CD4-positive, alpha-beta T cell (primary cell): Measurements from ENCODE around the gene UQCR11. TPM values are rescaled to one million over a fixed set of nuclear protein-coding genes. Genes with fewer than 3 reads are reported as not detected.

Source experiments
- ATAC-seq: fragments of 200-7000 bp; cut with Tn5 transposase; one replicate; pipeline ENCODE4 v1.10.0; 2022; ENCODE audit warnings: mild to moderate bottlenecking; ENCODE audit not compliant: poor library complexity
- CTCF ChIA-PET: fragments of 350-600 bp; sonication (Branson Sonifier 250); formaldehyde crosslinking; loops from one replicate; lab custom pipeline; 2021; ENCODE audit warnings: antibody characterized with exemption, inconsistent platforms; lab: Charles Lee
- POLR2A ChIA-PET: fragments of 350-600 bp; sonication (Branson Sonifier 250); formaldehyde crosslinking; loops from one replicate; lab custom pipeline; 2021; ENCODE audit warnings: antibody characterized with exemption, inconsistent platforms; lab: Charles Lee
- DNase-seq, 14 experiments: peaks; one replicate each; pipeline ENCODE4 v3.0.0-alpha.2; 2013 to 2020; ENCODE audit warnings: mixed read lengths in 2 of 14
- H3K27ac ChIP-seq, 2 donors: one replicate each; pipeline versions ENCODE4 v1.5.1 to v1.7.0; 2013; ENCODE audit warnings: low read length in 2 of 2, low read depth in 1 of 2, mild to moderate bottlenecking in 1 of 2
- H3K27me3 ChIP-seq, 2 experiments: 1 replicate in 1 of 2; 2 replicates in 1 of 2; pipeline versions ENCODE4 v1.6.1 to v1.7.0; 2013; ENCODE audit warnings: low read length in 2 of 2, control low read depth in 1 of 2, mild to moderate bottlenecking in 1 of 2, moderate library complexity in 1 of 2; ENCODE audit not compliant: insufficient read depth in 2 of 2, control insufficient read depth in 1 of 2
- H3K36me3 ChIP-seq: one replicate; pipeline ENCODE4 v1.6.1; 2013; ENCODE audit warnings: low read length, control low read depth; ENCODE audit not compliant: insufficient read depth
- H3K4me1 ChIP-seq: one replicate; pipeline ENCODE4 v1.6.1; 2013; ENCODE audit warnings: low read length, control low read depth; ENCODE audit not compliant: insufficient read depth
- H3K4me3 ChIP-seq: one replicate; pipeline ENCODE4 v1.5.1; 2013; ENCODE audit warnings: mild to moderate bottlenecking, low read length, moderate library complexity
- H3K9me3 ChIP-seq, 2 experiments: 1 replicate in 1 of 2; 2 replicates in 1 of 2; pipeline versions ENCODE4 v1.6.1 to v1.7.0; 2013; ENCODE audit warnings: low read length in 2 of 2, mild to moderate bottlenecking in 2 of 2, control low read depth in 1 of 2, moderate library complexity in 1 of 2; ENCODE audit not compliant: control insufficient read depth in 1 of 2, insufficient read depth in 1 of 2
- H3K27ac Mint-ChIP-seq: one replicate; pipeline ENCODE4 v1.8.0; 2020; ENCODE audit warnings: mixed read lengths
- H3K27me3 Mint-ChIP-seq: one replicate; pipeline ENCODE4 v1.8.0; 2021; ENCODE audit warnings: mixed read lengths
- H3K36me3 Mint-ChIP-seq: one replicate; pipeline ENCODE4 v1.8.0; 2021; ENCODE audit warnings: low read depth, mixed read lengths
- H3K4me1 Mint-ChIP-seq: one replicate; pipeline ENCODE4 v1.8.0; 2021; ENCODE audit warnings: low read depth, mixed read lengths
- H3K4me3 Mint-ChIP-seq: one replicate; pipeline ENCODE4 v1.8.0; 2020; ENCODE audit warnings: mild to moderate bottlenecking, mixed read lengths
- H3K9me3 Mint-ChIP-seq: one replicate; pipeline ENCODE4 v1.8.0; 2020; ENCODE audit warnings: mixed read lengths
- intact Hi-C, 2 experiments: fragments of 100-400 bp; cut with DNase I in 1 of 2; cut with micrococcal nuclease in 1 of 2; formaldehyde crosslinking; loops; one replicate each; pipeline versions ENCODE4 v1.15.1 to v1.9.0; 2023 to 2025; cut with DNase I, micrococcal nuclease
- total RNA-seq, 174 experiments: library from RNA in 2 of 174; stranded (reverse) in 2 of 174; gene quantifications; one replicate each; pipeline ENCODE4 v1.2.3 and lab custom pipeline; 2021 to 2026
- TF ChIP-seq, protein P1 (sequence below): fragments of 200-600 bp; IDR thresholded peaks from one replicate; pipeline ENCODE4 v1.8.0; 2022; ENCODE audit warnings: antibody characterized with exemption, mild to moderate bottlenecking

Gene UQCR11
- total RNA-seq, 2 experiments from 2014 or later, result 88.9 to 93.8 TPM

DNA sequence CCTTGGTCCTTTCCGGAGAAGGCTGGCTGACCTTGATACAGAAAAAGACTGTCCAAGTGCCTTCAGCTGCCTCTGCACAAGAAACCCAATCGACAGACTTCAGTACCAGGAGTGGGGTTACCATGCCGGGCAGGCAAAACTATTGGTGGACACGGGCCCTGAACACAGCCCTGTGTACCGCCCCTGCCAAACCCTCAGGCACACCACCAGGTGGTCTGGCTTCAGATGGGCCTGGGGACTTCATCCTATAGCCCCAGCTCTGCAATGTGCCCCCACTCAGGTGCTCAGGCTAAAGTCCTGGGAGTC is 29.6 kb upstream of the UQCR11 start:
- H3K4me1 Mint-ChIP-seq, result no peaks in the 10 kb centered on the region
- DNase-seq (no peak), ATAC-seq (no peak)
- CTCF ChIA-PET, result no interaction called here
- H3K9me3 ChIP-seq, result peaks cover 0 to 6% of the 10 kb centered on the region in 2 experiments
- no peak overlapping the region for H3K4me3 ChIP-seq
- no peak overlapping the region for H3K27ac ChIP-seq
- no peak overlapping the region for H3K4me3 Mint-ChIP-seq
- no peaks in the 10 kb centered on the region for H3K4me1 ChIP-seq
- peaks cover 45% of the 10 kb centered on the region for H3K36me3 ChIP-seq
- TF ChIP-seq, protein P1, sequence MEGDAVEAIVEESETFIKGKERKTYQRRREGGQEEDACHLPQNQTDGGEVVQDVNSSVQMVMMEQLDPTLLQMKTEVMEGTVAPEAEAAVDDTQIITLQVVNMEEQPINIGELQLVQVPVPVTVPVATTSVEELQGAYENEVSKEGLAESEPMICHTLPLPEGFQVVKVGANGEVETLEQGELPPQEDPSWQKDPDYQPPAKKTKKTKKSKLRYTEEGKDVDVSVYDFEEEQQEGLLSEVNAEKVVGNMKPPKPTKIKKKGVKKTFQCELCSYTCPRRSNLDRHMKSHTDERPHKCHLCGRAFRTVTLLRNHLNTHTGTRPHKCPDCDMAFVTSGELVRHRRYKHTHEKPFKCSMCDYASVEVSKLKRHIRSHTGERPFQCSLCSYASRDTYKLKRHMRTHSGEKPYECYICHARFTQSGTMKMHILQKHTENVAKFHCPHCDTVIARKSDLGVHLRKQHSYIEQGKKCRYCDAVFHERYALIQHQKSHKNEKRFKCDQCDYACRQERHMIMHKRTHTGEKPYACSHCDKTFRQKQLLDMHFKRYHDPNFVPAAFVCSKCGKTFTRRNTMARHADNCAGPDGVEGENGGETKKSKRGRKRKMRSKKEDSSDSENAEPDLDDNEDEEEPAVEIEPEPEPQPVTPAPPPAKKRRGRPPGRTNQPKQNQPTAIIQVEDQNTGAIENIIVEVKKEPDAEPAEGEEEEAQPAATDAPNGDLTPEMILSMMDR, result no peak
- no peak overlapping the region for H3K27ac Mint-ChIP-seq
- H3K9me3 Mint-ChIP-seq, result no peaks in the 10 kb centered on the region
- intact Hi-C loops, result no loop called here
- peaks cover 42% of the 10 kb centered on the region for H3K36me3 Mint-ChIP-seq
- no peaks in the 10 kb centered on the region for H3K27me3 Mint-ChIP-seq
- POLR2A ChIA-PET, result no interaction called here
- no peaks in the 10 kb centered on the region for H3K27me3 ChIP-seq

DNA sequence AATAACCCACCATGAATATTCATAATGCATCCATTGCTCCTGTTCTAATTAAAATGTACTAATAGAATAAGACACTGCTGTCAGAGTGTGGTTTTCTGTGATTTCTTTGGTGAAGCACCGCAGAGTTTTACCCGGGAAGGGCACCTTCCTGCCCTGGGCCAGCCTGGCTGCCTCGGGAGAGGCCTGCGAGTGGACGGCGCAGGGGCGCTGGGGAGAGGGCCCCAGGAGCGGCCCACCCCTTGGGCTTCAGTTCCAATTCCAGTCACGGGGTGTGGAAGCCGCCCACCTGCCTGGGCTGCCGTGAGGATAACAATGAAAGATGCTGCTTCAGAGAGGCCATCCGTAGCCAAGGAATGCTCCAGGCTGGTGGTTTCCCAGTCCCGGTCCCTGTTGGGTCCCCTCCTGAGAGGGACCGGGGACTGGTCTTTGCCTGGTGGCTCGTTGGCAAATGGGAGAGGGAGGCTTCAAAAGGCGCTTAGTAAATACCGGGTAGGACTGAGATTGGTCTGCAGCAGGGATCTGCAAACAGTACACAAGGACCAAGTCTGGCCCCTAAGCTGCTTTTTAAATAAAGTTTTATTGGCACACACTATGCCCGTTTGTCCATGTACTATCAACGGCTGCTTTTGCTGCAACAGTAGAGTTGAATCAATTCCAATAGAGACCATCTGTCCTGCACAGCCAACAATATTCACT is 29.1 kb upstream of the UQCR11 start:
- CTCF ChIA-PET, result no interaction called here
- TF ChIP-seq, protein P1, result no peak
- no peak overlapping the region for H3K27ac Mint-ChIP-seq
- POLR2A ChIA-PET, result no interaction called here
- H3K4me3 Mint-ChIP-seq, result no peak overlapping the region
- intact Hi-C loops, result no loop called here
- no peaks in the 10 kb centered on the region for H3K27me3 Mint-ChIP-seq
- Histone ChIP-seq H3K9me3 (peaks cover 0 to 6% of the 10 kb centered on the region in 2 experiments), H3K4me1 (no peaks in the 10 kb centered on the region), H3K27me3 (no peaks in the 10 kb centered on the region), H3K4me3 (no peak overlapping the region), H3K27ac (no peak overlapping the region), H3K36me3 (peaks cover 45% of the 10 kb centered on the region)
- ATAC-seq (no peak), DNase-seq (no peak)
- H3K9me3 Mint-ChIP-seq, result no peaks in the 10 kb centered on the region
- peaks cover 37% of the 10 kb centered on the region for H3K36me3 Mint-ChIP-seq
- H3K4me1 Mint-ChIP-seq, result no peaks in the 10 kb centered on the region

DNA sequence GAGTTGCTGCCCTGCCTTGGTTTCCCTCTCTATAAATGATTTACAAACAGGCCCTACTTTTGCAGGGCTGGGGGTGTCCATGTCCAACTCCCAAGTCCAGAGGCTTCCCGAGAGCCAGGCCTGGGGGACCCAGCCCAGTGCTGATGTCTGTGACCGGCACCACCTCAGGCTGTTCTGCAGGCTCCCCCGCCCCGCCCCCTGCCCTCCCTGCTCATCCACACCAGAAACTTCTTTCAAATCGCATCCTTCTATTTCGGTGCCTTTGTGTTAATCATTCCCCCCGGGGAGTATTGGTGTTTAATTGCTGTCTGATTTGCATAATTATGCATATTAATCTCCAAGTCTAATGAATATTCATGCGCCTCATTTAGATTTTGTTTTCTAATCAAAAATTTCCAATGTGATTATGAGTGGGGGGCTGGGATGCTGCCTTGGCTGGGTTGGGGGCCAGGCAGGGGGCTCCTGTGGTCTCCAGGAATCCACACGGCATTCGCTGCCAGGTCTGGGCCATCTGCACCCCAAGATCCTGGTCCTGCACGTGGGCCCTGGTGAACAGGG is 28.1 kb upstream of the UQCR11 start:
- peaks cover 27% of the 10 kb centered on the region for H3K36me3 Mint-ChIP-seq
- ChIA-PET POLR2A (no interaction called here), CTCF (no interaction called here)
- ATAC-seq (no peak), DNase-seq (no peak)
- TF ChIP-seq, protein P1, result no peak
- intact Hi-C loops, result no loop called here
- peaks cover 35% of the 10 kb centered on the region for H3K36me3 ChIP-seq
- H3K27ac ChIP-seq, result no peak overlapping the region
- H3K27me3 Mint-ChIP-seq, result no peaks in the 10 kb centered on the region
- H3K4me1 ChIP-seq, result no peaks in the 10 kb centered on the region
- no peak overlapping the region for H3K27ac Mint-ChIP-seq
- no peak overlapping the region for H3K4me3 ChIP-seq
- peaks cover 0 to 9% of the 10 kb centered on the region in 2 experiments for H3K9me3 ChIP-seq
- no peaks in the 10 kb centered on the region for H3K27me3 ChIP-seq
- H3K9me3 Mint-ChIP-seq, result no peaks in the 10 kb centered on the region
- H3K4me3 Mint-ChIP-seq, result no peak overlapping the region
- H3K4me1 Mint-ChIP-seq, result no peaks in the 10 kb centered on the region
